GM04503 (cell line): ENCODE measurements around the gene GRK4.
"Not testable (repeated sequence)": the region's sequence is repeated elsewhere in the genome, so short reads cannot be mapped to it uniquely, and the experiment has no call there.

Experiments
- DNase-seq: peaks from one replicate; pipeline ENCODE4 v3.0.0-alpha.2; 2012; ENCODE audit warnings: low read depth

Gene GRK4

GRCh38 chr4:3041192-3042142 is 78.1 kb downstream of the GRK4 start:
- DNase-seq: peak; percentile 27

- no peak for DNase-seq
Observed at GRCh38 chr4:3042226-3042625, 78.9 kb downstream of the GRK4 start.

DNA sequence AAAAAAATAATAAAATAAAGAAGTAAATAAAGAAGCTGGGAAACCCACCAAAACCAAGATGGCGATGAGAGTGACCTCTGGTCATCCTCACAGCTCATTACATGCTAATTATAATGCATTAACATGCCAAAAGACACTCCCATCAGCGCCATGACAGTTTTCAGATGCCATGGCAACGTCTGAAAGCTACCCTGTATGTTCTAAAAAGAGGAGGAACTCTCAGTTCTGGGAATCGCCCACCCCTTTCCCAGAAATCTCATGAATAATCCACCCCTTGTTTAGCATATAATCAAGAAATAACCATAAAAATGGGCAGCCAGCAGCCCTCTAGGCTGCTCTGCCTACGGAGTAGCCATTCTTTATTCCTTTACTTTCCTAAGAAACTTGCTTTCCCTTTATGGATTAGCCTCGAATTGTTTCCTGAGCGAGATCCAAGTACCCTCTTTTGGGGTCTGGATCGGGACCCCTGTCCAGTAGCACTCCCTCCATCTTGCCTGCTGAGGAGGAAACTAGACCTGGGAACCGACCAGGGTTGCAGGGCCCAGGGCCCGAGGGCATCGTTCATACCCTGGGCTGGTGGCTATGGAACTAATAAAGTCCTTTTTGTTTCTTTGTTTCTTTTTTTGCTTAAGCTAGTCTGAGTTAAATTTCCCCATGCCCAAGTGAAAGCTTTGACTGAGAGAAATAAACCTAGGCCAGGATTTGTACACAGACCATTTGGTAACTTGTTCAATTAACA is 80.1 kb downstream of the GRK4 start:
- no peak for DNase-seq

DNA sequence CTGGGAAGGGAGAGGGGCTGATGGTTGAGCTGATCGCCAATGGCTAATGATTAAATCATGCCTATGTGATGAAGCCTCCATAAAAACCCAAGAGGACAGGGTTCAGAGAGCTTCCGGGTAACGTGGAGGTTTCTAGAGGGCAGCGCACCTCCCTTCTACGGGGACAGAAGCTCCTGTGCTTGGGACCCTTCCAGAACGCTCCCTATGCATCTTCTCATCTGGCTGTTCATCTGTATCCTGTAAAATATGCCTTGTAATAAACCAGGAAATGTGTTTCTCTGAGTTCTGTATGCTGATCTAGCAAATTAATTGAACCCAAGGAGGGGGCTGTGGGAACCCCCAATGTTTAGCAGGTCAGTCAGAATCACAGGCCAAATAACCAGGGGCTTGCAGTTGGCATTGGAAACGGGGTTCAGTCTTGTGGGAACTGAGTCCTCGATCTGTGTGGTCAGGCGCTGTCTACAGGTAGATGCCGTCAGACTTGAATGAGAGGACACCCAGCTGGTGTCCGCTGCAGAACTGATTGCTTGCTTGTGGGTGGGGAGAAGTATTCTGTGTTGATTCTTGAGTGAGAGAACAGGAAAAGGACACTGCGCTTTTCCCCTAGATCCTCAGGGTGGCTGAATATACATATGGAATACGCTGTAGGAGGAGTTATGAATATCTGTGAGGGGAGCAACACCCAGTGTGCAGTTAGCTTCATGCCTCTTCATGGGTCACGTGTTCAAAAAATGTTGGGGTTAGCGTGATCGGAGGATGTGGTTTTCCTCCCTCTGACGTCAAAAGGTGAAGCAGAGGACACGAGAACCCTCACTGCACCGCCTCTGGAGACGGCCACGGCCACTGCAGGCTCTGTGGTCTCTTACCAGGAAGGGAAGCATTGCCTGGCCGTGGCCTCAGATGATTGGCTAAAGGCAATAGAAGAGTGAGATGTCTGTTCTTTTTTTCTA is 81.8 kb downstream of the GRK4 start:
- DNase-seq: no peak

GRCh38 chr4:3046162-3046561 is 82.8 kb downstream of the GRK4 start:
- no peak for DNase-seq

DNA sequence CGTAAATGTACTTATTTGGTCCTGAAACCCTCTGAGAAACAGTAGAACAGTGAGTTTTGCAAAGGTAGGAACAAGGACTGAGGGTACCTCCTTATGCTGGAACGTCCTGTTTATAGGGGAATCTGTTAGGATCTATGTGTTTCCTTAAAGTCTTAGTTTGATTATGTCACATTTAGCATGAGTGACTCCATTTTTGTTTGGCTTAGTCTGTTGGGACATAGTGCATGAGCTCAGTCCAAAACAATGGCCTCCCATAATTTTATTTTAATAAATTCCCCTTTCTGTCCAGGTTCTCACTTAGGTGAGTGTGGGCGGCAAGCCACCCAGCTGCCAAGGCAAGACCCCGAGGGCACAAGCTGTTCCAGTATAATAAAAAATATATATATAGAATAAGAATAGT is 83.3 kb downstream of the GRK4 start:
- no peak for DNase-seq

GRCh38 chr4:3047464-3048286 is 84.3 kb downstream of the GRK4 start:
- no peak for DNase-seq

GRCh38 chr4:3051141-3051897 is 87.9 kb downstream of the GRK4 start:
- not testable (repeated sequence) for DNase-seq

DNA sequence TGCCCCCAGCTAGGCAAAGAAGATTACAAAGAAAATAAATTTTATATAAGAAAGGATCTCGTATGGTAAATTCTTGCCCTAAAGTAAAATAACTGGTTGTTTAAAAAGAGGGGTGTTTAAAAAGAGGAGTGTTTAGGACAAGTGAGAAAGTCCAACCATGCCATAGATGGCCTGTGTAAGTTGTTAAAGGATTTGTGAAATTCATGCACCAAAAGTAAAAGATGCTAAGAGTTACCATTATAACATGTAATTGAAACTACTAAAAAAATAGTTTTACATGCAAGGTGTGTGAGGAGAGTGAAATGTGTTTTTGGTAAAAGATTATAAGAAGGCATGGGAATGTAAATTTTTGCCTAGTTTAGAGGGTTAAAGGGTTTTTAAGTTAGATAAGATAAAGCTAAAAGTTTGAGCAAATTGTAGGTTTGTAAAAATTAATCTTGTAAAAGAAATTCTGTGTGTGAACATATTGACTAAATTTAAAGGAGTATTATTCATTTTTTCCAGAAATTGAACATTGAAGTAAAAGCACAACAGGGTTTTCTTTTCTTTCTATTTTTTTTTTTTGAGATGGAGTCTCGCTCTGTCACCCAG is 90.9 kb downstream of the GRK4 start:
- no peak for DNase-seq

DNA sequence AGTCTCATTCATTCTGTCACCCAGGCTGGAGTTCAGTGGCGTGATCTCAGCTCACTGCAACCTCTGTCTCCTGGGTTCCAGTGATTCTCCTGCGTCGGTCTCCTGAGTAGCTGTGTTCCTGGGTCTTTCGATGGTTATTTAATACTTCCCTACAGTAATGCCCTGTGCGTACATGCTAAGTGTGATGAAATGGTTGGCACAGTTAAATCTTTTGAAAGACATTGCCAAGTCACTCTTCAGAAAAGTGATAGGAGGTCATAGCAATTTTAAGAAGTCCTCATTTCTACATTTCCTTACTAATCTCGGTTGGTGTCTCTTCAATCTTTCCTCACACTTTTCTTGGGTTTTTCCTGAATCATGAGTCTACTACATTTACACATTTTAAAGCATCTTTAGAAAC is 96.6 kb downstream of the GRK4 start:
- no peak for DNase-seq

GRCh38 chr4:3060946-3061345 is 97.6 kb downstream of the GRK4 start:
- DNase-seq: no peak

- no peak for DNase-seq
Observed at GRCh38 chr4:3062471-3062870, 99.1 kb downstream of the GRK4 start.

DNA sequence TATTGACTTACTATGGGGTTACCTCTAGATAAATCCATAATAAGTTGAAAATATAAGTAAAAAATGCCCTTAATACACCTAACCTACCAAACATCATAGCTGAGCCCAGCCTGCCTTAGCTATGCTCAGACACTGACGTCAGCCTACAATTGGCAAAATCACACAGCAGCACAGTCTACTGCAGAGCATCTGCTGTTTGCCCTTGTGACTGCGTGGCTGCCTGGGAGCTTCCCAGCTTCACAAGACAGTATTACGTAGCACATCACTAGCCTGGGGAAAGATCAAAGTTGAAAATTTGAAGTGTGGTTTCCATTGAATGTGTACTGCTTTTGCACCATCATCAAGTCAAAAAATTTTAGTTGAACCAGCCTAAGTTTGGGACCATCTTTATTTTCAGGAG is 102.2 kb downstream of the GRK4 start:
- no peak for DNase-seq

DNA sequence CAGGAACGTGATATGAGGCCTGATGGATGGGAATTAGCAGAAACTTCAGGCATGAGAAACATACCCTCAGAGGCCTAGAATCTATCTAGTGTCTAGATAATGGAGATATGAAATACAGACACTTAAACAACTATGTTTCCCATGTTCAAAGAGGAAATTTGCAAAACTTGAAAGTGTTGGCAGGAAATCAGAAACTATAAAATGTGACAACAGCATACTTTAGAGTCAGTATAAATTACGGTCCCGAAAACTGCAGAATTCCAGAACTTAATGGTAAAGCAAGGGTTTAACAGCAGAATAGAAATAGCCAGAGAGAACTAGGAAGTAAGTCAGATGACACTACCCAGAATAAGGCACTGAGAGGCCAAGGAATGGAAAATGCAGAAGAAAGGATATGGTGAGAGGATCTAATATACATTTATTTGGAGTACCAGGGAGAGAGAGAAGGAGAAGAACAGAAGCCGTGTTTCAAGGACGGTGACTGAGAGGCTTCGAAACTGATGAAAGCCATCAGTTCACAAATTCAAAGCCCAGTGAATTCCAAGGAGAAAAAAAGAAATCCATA is 103.5 kb downstream of the GRK4 start:
- no peak for DNase-seq

- no peak for DNase-seq
Observed at GRCh38 chr4:3067473-3068001, 104.2 kb downstream of the GRK4 start.

- DNase-seq: no peak
Observed at GRCh38 chr4:3069661-3070199, 106.4 kb downstream of the GRK4 start.

GRCh38 chr4:3070709-3071500 is 107.5 kb downstream of the GRK4 start:
- no peak for DNase-seq

DNA sequence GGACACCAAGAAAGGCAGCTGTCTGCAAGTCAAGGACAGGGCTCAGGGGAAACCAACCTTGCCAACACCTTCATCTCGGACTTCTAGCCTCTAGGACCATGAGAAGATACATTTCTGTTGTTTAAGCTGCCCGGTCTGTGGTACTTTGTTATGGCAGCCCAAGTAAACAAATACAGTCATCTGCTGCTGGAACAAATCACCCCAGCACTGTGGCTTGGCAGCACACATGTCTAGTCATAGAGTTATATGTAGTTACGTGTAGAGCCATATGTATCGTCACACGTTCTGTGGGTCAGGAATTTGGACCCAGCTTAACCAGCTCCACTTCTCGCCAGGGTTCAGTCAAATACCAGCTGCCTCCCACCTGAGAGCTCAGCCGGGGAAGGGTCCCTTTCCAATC is 108.4 kb downstream of the GRK4 start:
- DNase-seq: no peak
